ENCODE measurements around the gene EEF1AKMT3.

GRCh38 chr12:57761391-57761998 is 10.9 kb upstream of the EEF1AKMT3 start:
- TF ChIP-seq BHLHE40 (IDR thresholded peaks at IDR 0.05; ENCODE audit: borderline replicate concordance) (no peak), L3MBTL2 (conservative IDR thresholded peaks at IDR 0.05) (no peak), FOXM1 (IDR thresholded peaks at IDR 0.05; ENCODE audit: borderline replicate concordance) (no peak), FOXK2 (IDR thresholded peaks at IDR 0.05) (no peak), SP1 (IDR thresholded peaks at IDR 0.05) (no peak), TARDBP (IDR thresholded peaks at IDR 0.05) (no peak), ELF4 (IDR thresholded peaks at IDR 0.05) (no peak), HDGF (IDR thresholded peaks at IDR 0.05; ENCODE audit: borderline replicate concordance) (no peak), LEF1 (IDR thresholded peaks at IDR 0.05; ENCODE audit: borderline replicate concordance) (no peak), FOXA1 (IDR thresholded peaks at IDR 0.05) (no peak), ZNF384 (IDR thresholded peaks at IDR 0.05) (no peak), NFRKB (IDR thresholded peaks at IDR 0.05) (no peak)
